GM10266 (cell line): ENCODE measurements around the gene OCIAD2.

ENCODE experiments used
- DNase-seq: peaks from one replicate; pipeline ENCODE4 v3.0.0; 2012; ENCODE audit errors: extremely low spot score
- TF ChIP-seq, protein P1 (sequence below): IDR thresholded peaks from 2 replicates; pipeline ENCODE4 v1.5.1; 2012; ENCODE audit warnings: mild to moderate bottlenecking, low read depth; ENCODE audit not compliant: control insufficient read depth, insufficient read depth; ENCODE audit errors: missing control alignments

Gene OCIAD2

GRCh38 chr4:48905363-48906015, 1.1 kb downstream of the OCIAD2 start:
- DNase-seq, result no peak

GRCh38 chr4:48904541-48905142, 1.9 kb downstream of the OCIAD2 start:
- DNase-seq, result no peak
- TF ChIP-seq, protein P1, sequence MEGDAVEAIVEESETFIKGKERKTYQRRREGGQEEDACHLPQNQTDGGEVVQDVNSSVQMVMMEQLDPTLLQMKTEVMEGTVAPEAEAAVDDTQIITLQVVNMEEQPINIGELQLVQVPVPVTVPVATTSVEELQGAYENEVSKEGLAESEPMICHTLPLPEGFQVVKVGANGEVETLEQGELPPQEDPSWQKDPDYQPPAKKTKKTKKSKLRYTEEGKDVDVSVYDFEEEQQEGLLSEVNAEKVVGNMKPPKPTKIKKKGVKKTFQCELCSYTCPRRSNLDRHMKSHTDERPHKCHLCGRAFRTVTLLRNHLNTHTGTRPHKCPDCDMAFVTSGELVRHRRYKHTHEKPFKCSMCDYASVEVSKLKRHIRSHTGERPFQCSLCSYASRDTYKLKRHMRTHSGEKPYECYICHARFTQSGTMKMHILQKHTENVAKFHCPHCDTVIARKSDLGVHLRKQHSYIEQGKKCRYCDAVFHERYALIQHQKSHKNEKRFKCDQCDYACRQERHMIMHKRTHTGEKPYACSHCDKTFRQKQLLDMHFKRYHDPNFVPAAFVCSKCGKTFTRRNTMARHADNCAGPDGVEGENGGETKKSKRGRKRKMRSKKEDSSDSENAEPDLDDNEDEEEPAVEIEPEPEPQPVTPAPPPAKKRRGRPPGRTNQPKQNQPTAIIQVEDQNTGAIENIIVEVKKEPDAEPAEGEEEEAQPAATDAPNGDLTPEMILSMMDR, result no peak

More at GRCh38 chr4:48905363-48906015, 1.1 kb downstream of the OCIAD2 start:
- TF ChIP-seq, protein P1, result no peak

DNA sequence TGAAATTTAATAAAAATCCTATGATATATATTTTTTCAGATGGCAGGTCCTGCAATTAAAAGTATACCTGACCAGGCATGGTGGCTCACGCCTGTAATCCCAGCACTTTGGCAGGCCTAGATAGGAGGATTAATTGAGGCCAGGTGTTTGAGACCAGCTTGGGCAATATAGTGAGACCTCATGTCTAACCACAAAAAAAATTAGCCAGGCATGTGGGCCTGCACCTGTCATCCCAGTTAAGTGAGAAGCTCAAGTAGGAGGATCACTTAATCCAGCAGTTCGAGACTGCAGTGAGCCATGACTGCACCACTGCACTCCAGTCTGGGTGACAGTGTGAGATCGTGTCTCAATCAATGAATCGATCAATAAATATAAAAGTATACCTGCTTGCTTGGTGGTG, 2.5 kb downstream of the OCIAD2 start:
- TF ChIP-seq, protein P1, result no peak
- DNase-seq, result no peak

DNA sequence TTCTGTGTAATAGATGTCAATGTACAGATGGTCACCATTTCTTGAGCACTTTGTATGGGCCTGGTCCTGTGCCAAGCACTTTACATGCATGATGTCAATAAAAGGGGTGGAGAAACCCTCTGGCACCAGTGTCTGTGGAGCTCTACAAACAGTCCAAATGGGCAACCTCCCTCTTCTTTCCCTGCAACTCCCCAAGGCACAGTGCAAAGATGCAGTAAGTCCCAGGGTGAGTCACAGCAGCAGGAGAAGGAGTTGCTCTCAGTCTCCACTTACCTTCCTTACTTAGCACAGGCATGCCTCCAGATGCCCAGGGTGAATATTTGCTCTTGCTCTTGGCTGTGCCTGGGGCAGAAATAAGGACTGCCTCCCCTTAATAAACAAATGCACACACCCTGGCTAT, 4.3 kb downstream of the OCIAD2 start:
- no peak for DNase-seq

GRCh38 chr4:48901196-48901595, 5.4 kb downstream of the OCIAD2 start:
- TF ChIP-seq, protein P1, result no peak
- no peak for DNase-seq

More for the DNA sequence above, 4.3 kb downstream of the OCIAD2 start:
- TF ChIP-seq, protein P1, result no peak

GRCh38 chr4:48899950-48900349, 6.6 kb downstream of the OCIAD2 start:
- no peak for DNase-seq
- TF ChIP-seq, protein P1, result no peak

GRCh38 chr4:48899432-48899749, 7.2 kb downstream of the OCIAD2 start:
- no peak for DNase-seq
- TF ChIP-seq, protein P1, result no peak
